B cell (primary cell): ENCODE measurements around the gene PES1.

ENCODE experiments used
- CTCF ChIP-seq: fragments of 200-600 bp; IDR thresholded peaks from one replicate; pipeline ENCODE4 v1.8.0; 2022; ENCODE audit warnings: antibody characterized with exemption, mild to moderate bottlenecking
- EZH2 ChIP-seq: IDR thresholded peaks from 2 replicates; pipeline ENCODE4 v1.6.1; 2012; ENCODE audit warnings: borderline replicate concordance, low read depth, mild to moderate bottlenecking, moderate library complexity, low read length; ENCODE audit not compliant: insufficient read depth, poor library complexity, severe bottlenecking

DNA sequence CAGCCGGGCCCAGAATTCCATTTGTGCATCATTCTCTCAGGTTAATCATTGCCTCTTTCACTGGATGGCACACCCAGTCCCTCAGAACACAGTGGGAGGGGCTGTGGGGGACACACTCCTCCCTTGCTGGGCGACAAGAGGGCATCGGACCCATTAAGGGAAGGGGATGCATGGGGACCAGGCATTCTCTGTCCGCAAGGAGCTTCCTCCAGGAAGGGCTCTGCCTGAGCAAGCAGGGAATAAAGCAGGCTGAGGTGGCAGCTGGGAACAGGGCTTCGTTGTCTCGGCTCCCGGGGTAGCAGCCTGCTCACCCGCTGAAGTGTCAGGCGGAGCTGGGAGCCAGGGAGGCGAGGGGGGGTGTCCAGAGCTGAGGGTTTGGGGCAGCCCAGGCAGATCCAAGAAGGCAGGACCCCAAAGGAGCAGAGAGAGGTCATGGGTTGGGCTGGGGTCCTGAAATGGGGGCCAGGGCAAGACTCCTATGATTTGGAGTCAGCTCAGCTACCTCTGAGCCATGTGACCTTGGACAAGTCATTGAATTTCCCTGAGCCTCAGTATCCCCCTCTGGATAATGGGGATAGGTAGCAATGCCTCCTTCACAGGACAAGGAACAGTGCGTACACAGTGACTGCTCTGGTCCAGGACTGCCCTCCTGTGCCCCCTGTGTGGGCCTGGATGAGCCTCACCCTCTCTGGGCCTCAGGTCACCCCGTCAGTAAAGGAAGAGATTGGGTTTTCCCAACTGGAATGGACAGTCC is 18.7 kb downstream of the PES1 start:
- no peak for TF ChIP-seq CTCF
- no peak for TF ChIP-seq EZH2
